H1 (cell line): ENCODE measurements around the gene CSRP1. TPM values are rescaled to one million over a fixed set of nuclear protein-coding genes. Genes with fewer than 3 reads are reported as not detected.

Experiments used
- CTCF ChIA-PET: fragments of 300-600 bp; sonication (Branson Sonifier 250); formaldehyde crosslinking; loops from one replicate; lab custom pipeline; 2021; ENCODE audit not compliant: partially characterized antibody; lab: Charles Lee
- POLR2A ChIA-PET: fragments of 300-600 bp; sonication (Branson Sonifier 250); formaldehyde crosslinking; loops from one replicate; lab custom pipeline; 2021; ENCODE audit warnings: inconsistent platforms; ENCODE audit not compliant: partially characterized antibody; lab: Charles Lee
- DNase-seq, 2 experiments: peaks; one replicate each; pipeline versions ENCODE4 v3.0.0 to v3.0.0-alpha.2; 2010 to 2022; ENCODE audit warnings: low spot score in 2 of 2, low read depth in 1 of 2, mixed read lengths in 1 of 2
- FAIRE-seq: peaks from 2 replicates; lab custom pipeline; 2011; peaks lifted over from hg19 to GRCh38; lab: Jason Lieb, UNC
- H2AFZ ChIP-seq: 2 replicates; pipeline ENCODE4 v1.8.1; 2012; ENCODE audit warnings: low read length, inconsistent platforms
- H2AK5ac ChIP-seq: 2 replicates; pipeline ENCODE4 v1.6.1; 2013; ENCODE audit warnings: low read depth, low read length
- H2BK120ac ChIP-seq: replicated peaks from 2 replicates; pipeline ENCODE3; 2013; ENCODE audit warnings: low read depth, low read length, inconsistent platforms
- H2BK12ac ChIP-seq: 2 replicates; pipeline ENCODE4 v1.6.1; 2013; ENCODE audit warnings: low read depth, low read length
- H2BK15ac ChIP-seq: 2 replicates; pipeline ENCODE4 v1.6.1; 2013; ENCODE audit warnings: low read length
- H2BK20ac ChIP-seq: 2 replicates; pipeline ENCODE4 v1.6.1; 2013; ENCODE audit warnings: low read length
- H2BK5ac ChIP-seq: 2 replicates; pipeline ENCODE4 v1.6.1; 2013; ENCODE audit warnings: low read depth, low read length
- H3K14ac ChIP-seq: 2 replicates; pipeline ENCODE4 v1.6.1; 2013; ENCODE audit warnings: inconsistent platforms; ENCODE audit not compliant: insufficient read length
- H3K18ac ChIP-seq: 2 replicates; pipeline ENCODE4 v1.6.1; 2013; ENCODE audit warnings: low read length; ENCODE audit errors: extremely low read depth
- H3K23ac ChIP-seq: 2 replicates; pipeline ENCODE4 v1.6.1; 2013; ENCODE audit warnings: inconsistent platforms; ENCODE audit not compliant: insufficient read length
- H3K23me2 ChIP-seq: 2 replicates; pipeline ENCODE4 v1.6.1; 2013; ENCODE audit warnings: low read depth, low read length
- H3K27ac ChIP-seq: 2 replicates; pipeline ENCODE4 v1.6.1; 2011; ENCODE audit warnings: low read depth, low read length, inconsistent platforms
- H3K27me3 ChIP-seq, 4 experiments: replicated peaks in 1 of 4; 1 replicate in 1 of 4; 2 replicates in 3 of 4; pipeline versions ENCODE4 v1.6.1 to v1.8.1; 2011 to 2013; ENCODE audit warnings: low read length in 3 of 4, mild to moderate bottlenecking in 3 of 4, inconsistent platforms in 2 of 4, mixed read lengths in 2 of 4, moderate library complexity in 1 of 4; ENCODE audit not compliant: control insufficient read depth in 3 of 4, insufficient read depth in 3 of 4; ENCODE audit errors: extremely low read depth in 1 of 4
- H3K36me3 ChIP-seq, 4 experiments: 2 replicates each; pipeline versions ENCODE4 v1.6.1 to v1.8.1; 2011 to 2013; ENCODE audit warnings: mild to moderate bottlenecking in 4 of 4, low read length in 3 of 4, moderate library complexity in 2 of 4, control low read depth in 1 of 4, inconsistent platforms in 1 of 4; ENCODE audit not compliant: insufficient read depth in 4 of 4, control insufficient read depth in 2 of 4
- H3K4ac ChIP-seq: replicated peaks from 2 replicates; pipeline ENCODE3; 2013; ENCODE audit warnings: low read length, low read depth, mixed read lengths, inconsistent platforms; ENCODE audit not compliant: insufficient read length
- H3K4me1 ChIP-seq, 4 experiments: replicated peaks in 1 of 4; 1 replicate in 1 of 4; 2 replicates in 3 of 4; pipeline versions ENCODE4 v1.6.1 to v1.8.1; 2011 to 2013; ENCODE audit warnings: low read length in 3 of 4, inconsistent platforms in 2 of 4, mixed read lengths in 1 of 4; ENCODE audit not compliant: insufficient read depth in 4 of 4, control insufficient read depth in 3 of 4
- H3K4me2 ChIP-seq, 2 experiments: 2 replicates each; pipeline versions ENCODE4 v1.6.1 to v1.8.1; 2011 to 2013; ENCODE audit warnings: low read depth in 2 of 2, low read length in 2 of 2, control low read depth in 1 of 2, inconsistent platforms in 1 of 2, mild to moderate bottlenecking in 1 of 2; ENCODE audit not compliant: insufficient read depth in 1 of 2
- H3K4me3 ChIP-seq, 4 experiments: fragments of 200-600, 300-600 bp in 1 of 4; sonication (generic), shearing (Covaris generic), sonication (Bioruptor Twin) in 1 of 4; 2 replicates each; pipeline versions ENCODE4 v1.5.1 to v1.8.1; 2011 to 2016; ENCODE audit warnings: low read length in 4 of 4, low read depth in 3 of 4, control low read depth in 2 of 4, inconsistent platforms in 2 of 4, mild to moderate bottlenecking in 2 of 4, mixed read lengths in 1 of 4, moderate library complexity in 1 of 4; ENCODE audit not compliant: insufficient read depth in 2 of 4; ENCODE audit errors: extremely low read depth in 1 of 4
- H3K56ac ChIP-seq: replicated peaks from 2 replicates; pipeline ENCODE3; 2013; ENCODE audit warnings: low read depth, mild to moderate bottlenecking, mixed read lengths, low read length, inconsistent platforms; ENCODE audit not compliant: insufficient read length
- H3K79me1 ChIP-seq: 2 replicates; pipeline ENCODE4 v1.6.1; 2013; ENCODE audit warnings: low read depth, low read length, control low read depth
- H3K79me2 ChIP-seq, 2 experiments: 2 replicates each; pipeline versions ENCODE4 v1.6.1 to v1.8.1; 2012 to 2013; ENCODE audit warnings: low read length in 2 of 2, mild to moderate bottlenecking in 2 of 2, inconsistent platforms in 1 of 2; ENCODE audit not compliant: insufficient read depth in 2 of 2, control insufficient read depth in 1 of 2
- H3K9ac ChIP-seq, 4 experiments: replicated peaks in 1 of 4; 1 replicate in 1 of 4; 2 replicates in 3 of 4; pipeline versions ENCODE4 v1.6.1 to v1.8.1; 2011 to 2013; ENCODE audit warnings: low read depth in 3 of 4, low read length in 3 of 4, control low read depth in 2 of 4, mild to moderate bottlenecking in 2 of 4, moderate library complexity in 2 of 4, inconsistent platforms in 1 of 4; ENCODE audit errors: extremely low read depth in 1 of 4
- H3K9me3 ChIP-seq, 2 experiments: 2 replicates each; pipeline versions ENCODE4 v1.6.1 to v1.8.1; 2012 to 2013; ENCODE audit warnings: mild to moderate bottlenecking in 2 of 2, moderate library complexity in 2 of 2, control low read depth in 1 of 2, inconsistent platforms in 1 of 2, low read depth in 1 of 2, low read length in 1 of 2, mixed read lengths in 1 of 2; ENCODE audit not compliant: insufficient read depth in 2 of 2
- H4K20me1 ChIP-seq, 2 experiments: replicated peaks in 1 of 2; 2 replicates each; pipeline versions ENCODE3 to v1.8.1; 2011 to 2013; ENCODE audit warnings: inconsistent platforms in 2 of 2, low read length in 2 of 2, mild to moderate bottlenecking in 1 of 2; ENCODE audit not compliant: insufficient read depth in 2 of 2, control insufficient read depth in 1 of 2
- H4K5ac ChIP-seq: 2 replicates; pipeline ENCODE4 v1.6.1; 2013; ENCODE audit warnings: low read length, low read depth, mixed read lengths, inconsistent platforms; ENCODE audit not compliant: insufficient read length
- H4K8ac ChIP-seq: 2 replicates; pipeline ENCODE4 v1.8.0; 2013; ENCODE audit warnings: mild to moderate bottlenecking, moderate library complexity, low read length, inconsistent platforms; ENCODE audit not compliant: insufficient read depth; ENCODE audit errors: extremely low read depth
- H4K91ac ChIP-seq: replicated peaks from 2 replicates; pipeline ENCODE3; 2013; ENCODE audit warnings: low read length, mixed read lengths, inconsistent platforms; ENCODE audit not compliant: insufficient read length
- RXRA ChIP-seq: IDR thresholded peaks from 2 replicates; pipeline ENCODE4 v1.6.1; 2011; ENCODE audit warnings: low read depth, mild to moderate bottlenecking, low read length, moderate library complexity; ENCODE audit not compliant: insufficient read depth
- WGBS, 2 experiments: shearing (Covaris generic) in 1 of 2; methylation state at CpG; one replicate each; pipeline versions ENCODE4 v1.1.6 to v1.1.7; 2013 to 2015; ENCODE audit warnings: low lambda C conversion rate in 2 of 2, mixed read lengths in 2 of 2, inconsistent platforms in 1 of 2, low coverage in 1 of 2, missing lambda C conversion rate in 1 of 2; ENCODE audit not compliant: insufficient replicate concordance in 2 of 2, insufficient coverage in 1 of 2, insufficient read length in 1 of 2; ENCODE audit errors: extremely low coverage in 1 of 2, missing lambda C conversion rate in 1 of 2; 5-methylcytosine and 5-hydroxymethylcytosine counted together
- polyA plus RNA-seq, 7 experiments: library from polyadenylated mRNA; depleted of rRNA in 3 of 7; stranded (reverse) in 5 of 7; unstranded in 2 of 7; fragments of >200 nt in 5 of 7; fragments of 200-250 nt in 2 of 7; gene quantifications; 1 replicate in 5 of 7; 2 replicates in 1 of 7; 4 replicates in 1 of 7; pipeline versions ENCODE4 v1.2.1 to v1.2.3, GENCODE V29; 2011 to 2013; ENCODE audit warnings: missing spikeins in 2 of 7, mixed read lengths in 2 of 7
- total RNA-seq: library from RNA; stranded (reverse); fragmentation: NEBNext Ultra II Directional; extraction: Animal tissue kit (Norgen Biotek cat#: 25700); gene quantifications from 2 replicates; pipeline ENCODE4 v1.2.1, GENCODE V29; 2021

The CSRP1 gene
- total and polyA plus RNA-seq, 2 of the 8 experiments (the other 6 are each of a cell fraction or from before 2014, with no cell fraction given), result 14.2 to 22.3 TPM

DNA sequence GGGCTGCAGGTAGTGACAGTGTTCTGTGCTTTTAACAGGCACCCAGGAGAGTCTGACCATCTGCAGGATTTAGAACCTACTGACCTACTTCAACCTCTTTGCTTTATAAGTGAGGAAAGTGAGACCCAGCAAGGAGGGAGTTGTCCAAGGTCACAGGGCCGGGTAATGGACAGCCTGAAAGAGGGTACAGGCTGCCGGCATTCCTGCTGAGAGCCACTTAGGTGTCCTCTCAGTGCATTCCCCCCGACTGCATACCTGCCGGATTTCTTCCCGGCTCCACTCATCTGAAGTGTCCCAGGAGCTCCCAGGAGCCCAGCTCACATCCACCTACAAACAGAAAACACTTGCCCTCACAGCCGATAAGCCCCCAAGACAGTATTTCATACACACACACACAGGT is 51.8 kb downstream of the CSRP1 start:
- H3K4ac ChIP-seq, result no peak overlapping the region
- no peak overlapping the region for H2BK5ac ChIP-seq
- H2AFZ ChIP-seq, result no peak overlapping the region
- no peak overlapping the region for H4K5ac ChIP-seq
- no peak overlapping the region for H2BK12ac ChIP-seq
- 71% methylated on average over 6 of the region's 6 CpGs; no CpG with 5 or more reads in 1 of the 2 experiments for WGBS, 2 experiments
- no peak overlapping the region for H2BK20ac ChIP-seq
- ChIA-PET CTCF (interaction anchor here (1.0 to 12.7 kb wide), 11 partner anchors 6 to 108 kb away, joined by 3 to 163 read pairs (median 10); partner anchors contain the start of genes CSRP1 and PHLDA3), POLR2A (interaction anchor here (1.0 kb wide), 2 partner anchors 9 to 491 kb away, joined by 3 read pairs; partner anchors contain the start of gene LMOD1)
- H3K56ac ChIP-seq, result no peak overlapping the region
- H3K27me3 ChIP-seq, result no peaks in the 10 kb centered on the region
- no peaks in the 10 kb centered on the region for H3K23me2 ChIP-seq
- no peak overlapping the region for H2BK120ac ChIP-seq
- no peaks in the 10 kb centered on the region for H3K79me1 ChIP-seq
- H3K23ac ChIP-seq, result no peak overlapping the region
- H3K79me2 ChIP-seq, result no peaks in the 10 kb centered on the region
- H3K4me1 ChIP-seq, result peaks cover 5 to 13% (median 8%) of the 10 kb centered on the region in 4 experiments
- DNase-seq, result no peak
- no peak overlapping the region for H3K18ac ChIP-seq
- no peak overlapping the region for H2AK5ac ChIP-seq
- H2BK15ac ChIP-seq, result no peak overlapping the region
- H4K20me1 ChIP-seq, result no peaks in the 10 kb centered on the region
- H3K9me3 ChIP-seq, result no peaks in the 10 kb centered on the region
- no peak overlapping the region for H3K9ac ChIP-seq
- H3K27ac ChIP-seq, result no peak overlapping the region
- no peak overlapping the region for H3K4me2 ChIP-seq
- FAIRE-seq, result no peak
- H3K36me3 ChIP-seq, result no peaks in the 10 kb centered on the region
- no peak overlapping the region for H3K4me3 ChIP-seq
- no peak overlapping the region; the same call in 1 of the 2 replicates for H4K8ac ChIP-seq
- H4K91ac ChIP-seq, result peak overlapping the region; percentile 29
- H3K14ac ChIP-seq, result peak overlapping the region; percentile 18
- TF ChIP-seq RXRA, result no peak
